H1 (cell line): ENCODE results near the gene APOA1. TPM values are rescaled to one million over a fixed set of nuclear protein-coding genes. Genes with fewer than 3 reads are reported as not detected.
A peak's percentile ranks its signal among the peaks of the same experiment; 100 is the strongest.

Experiments
- CTCF ChIA-PET: fragments of 300-600 bp; sonication (Branson Sonifier 250); formaldehyde crosslinking; loops from one replicate; lab custom pipeline; 2021; ENCODE audit not compliant: partially characterized antibody; lab: Charles Lee
- POLR2A ChIA-PET: fragments of 300-600 bp; sonication (Branson Sonifier 250); formaldehyde crosslinking; loops from one replicate; lab custom pipeline; 2021; ENCODE audit warnings: inconsistent platforms; ENCODE audit not compliant: partially characterized antibody; lab: Charles Lee
- DNase-seq, 2 experiments: peaks; one replicate each; pipeline versions ENCODE4 v3.0.0 to v3.0.0-alpha.2; 2010 to 2022; ENCODE audit warnings: low spot score in 2 of 2, low read depth in 1 of 2, mixed read lengths in 1 of 2
- FAIRE-seq: peaks from 2 replicates; lab custom pipeline; 2011; peaks lifted over from hg19 to GRCh38; lab: Jason Lieb, UNC
- H2AFZ ChIP-seq: 2 replicates; pipeline ENCODE4 v1.8.1; 2012; ENCODE audit warnings: low read length, inconsistent platforms
- H2AK5ac ChIP-seq: 2 replicates; pipeline ENCODE4 v1.6.1; 2013; ENCODE audit warnings: low read depth, low read length
- H2BK120ac ChIP-seq: replicated peaks from 2 replicates; pipeline ENCODE3; 2013; ENCODE audit warnings: low read depth, low read length, inconsistent platforms
- H2BK12ac ChIP-seq: 2 replicates; pipeline ENCODE4 v1.6.1; 2013; ENCODE audit warnings: low read depth, low read length
- H2BK15ac ChIP-seq: 2 replicates; pipeline ENCODE4 v1.6.1; 2013; ENCODE audit warnings: low read length
- H2BK20ac ChIP-seq: 2 replicates; pipeline ENCODE4 v1.6.1; 2013; ENCODE audit warnings: low read length
- H2BK5ac ChIP-seq: 2 replicates; pipeline ENCODE4 v1.6.1; 2013; ENCODE audit warnings: low read depth, low read length
- H3K14ac ChIP-seq: 2 replicates; pipeline ENCODE4 v1.6.1; 2013; ENCODE audit warnings: inconsistent platforms; ENCODE audit not compliant: insufficient read length
- H3K18ac ChIP-seq: 2 replicates; pipeline ENCODE4 v1.6.1; 2013; ENCODE audit warnings: low read length; ENCODE audit errors: extremely low read depth
- H3K23ac ChIP-seq: 2 replicates; pipeline ENCODE4 v1.6.1; 2013; ENCODE audit warnings: inconsistent platforms; ENCODE audit not compliant: insufficient read length
- H3K23me2 ChIP-seq: 2 replicates; pipeline ENCODE4 v1.6.1; 2013; ENCODE audit warnings: low read depth, low read length
- H3K27ac ChIP-seq: 2 replicates; pipeline ENCODE4 v1.6.1; 2011; ENCODE audit warnings: low read depth, low read length, inconsistent platforms
- H3K27me3 ChIP-seq, 4 experiments: replicated peaks in 1 of 4; 1 replicate in 1 of 4; 2 replicates in 3 of 4; pipeline versions ENCODE4 v1.6.1 to v1.8.1; 2011 to 2013; ENCODE audit warnings: low read length in 3 of 4, mild to moderate bottlenecking in 3 of 4, inconsistent platforms in 2 of 4, mixed read lengths in 2 of 4, moderate library complexity in 1 of 4; ENCODE audit not compliant: control insufficient read depth in 3 of 4, insufficient read depth in 3 of 4; ENCODE audit errors: extremely low read depth in 1 of 4
- H3K36me3 ChIP-seq, 4 experiments: 2 replicates each; pipeline versions ENCODE4 v1.6.1 to v1.8.1; 2011 to 2013; ENCODE audit warnings: mild to moderate bottlenecking in 4 of 4, low read length in 3 of 4, moderate library complexity in 2 of 4, control low read depth in 1 of 4, inconsistent platforms in 1 of 4; ENCODE audit not compliant: insufficient read depth in 4 of 4, control insufficient read depth in 2 of 4
- H3K4ac ChIP-seq: replicated peaks from 2 replicates; pipeline ENCODE3; 2013; ENCODE audit warnings: low read length, low read depth, mixed read lengths, inconsistent platforms; ENCODE audit not compliant: insufficient read length
- H3K4me1 ChIP-seq, 4 experiments: replicated peaks in 1 of 4; 1 replicate in 1 of 4; 2 replicates in 3 of 4; pipeline versions ENCODE4 v1.6.1 to v1.8.1; 2011 to 2013; ENCODE audit warnings: low read length in 3 of 4, inconsistent platforms in 2 of 4, mixed read lengths in 1 of 4; ENCODE audit not compliant: insufficient read depth in 4 of 4, control insufficient read depth in 3 of 4
- H3K4me2 ChIP-seq, 2 experiments: 2 replicates each; pipeline versions ENCODE4 v1.6.1 to v1.8.1; 2011 to 2013; ENCODE audit warnings: low read depth in 2 of 2, low read length in 2 of 2, control low read depth in 1 of 2, inconsistent platforms in 1 of 2, mild to moderate bottlenecking in 1 of 2; ENCODE audit not compliant: insufficient read depth in 1 of 2
- H3K4me3 ChIP-seq, 4 experiments: fragments of 200-600, 300-600 bp in 1 of 4; sonication (generic), shearing (Covaris generic), sonication (Bioruptor Twin) in 1 of 4; 2 replicates each; pipeline versions ENCODE4 v1.5.1 to v1.8.1; 2011 to 2016; ENCODE audit warnings: low read length in 4 of 4, low read depth in 3 of 4, control low read depth in 2 of 4, inconsistent platforms in 2 of 4, mild to moderate bottlenecking in 2 of 4, mixed read lengths in 1 of 4, moderate library complexity in 1 of 4; ENCODE audit not compliant: insufficient read depth in 2 of 4; ENCODE audit errors: extremely low read depth in 1 of 4
- H3K56ac ChIP-seq: replicated peaks from 2 replicates; pipeline ENCODE3; 2013; ENCODE audit warnings: low read depth, mild to moderate bottlenecking, mixed read lengths, low read length, inconsistent platforms; ENCODE audit not compliant: insufficient read length
- H3K79me1 ChIP-seq: 2 replicates; pipeline ENCODE4 v1.6.1; 2013; ENCODE audit warnings: low read depth, low read length, control low read depth
- H3K79me2 ChIP-seq, 2 experiments: 2 replicates each; pipeline versions ENCODE4 v1.6.1 to v1.8.1; 2012 to 2013; ENCODE audit warnings: low read length in 2 of 2, mild to moderate bottlenecking in 2 of 2, inconsistent platforms in 1 of 2; ENCODE audit not compliant: insufficient read depth in 2 of 2, control insufficient read depth in 1 of 2
- H3K9ac ChIP-seq, 4 experiments: replicated peaks in 1 of 4; 1 replicate in 1 of 4; 2 replicates in 3 of 4; pipeline versions ENCODE4 v1.6.1 to v1.8.1; 2011 to 2013; ENCODE audit warnings: low read depth in 3 of 4, low read length in 3 of 4, control low read depth in 2 of 4, mild to moderate bottlenecking in 2 of 4, moderate library complexity in 2 of 4, inconsistent platforms in 1 of 4; ENCODE audit errors: extremely low read depth in 1 of 4
- H3K9me3 ChIP-seq, 2 experiments: 2 replicates each; pipeline versions ENCODE4 v1.6.1 to v1.8.1; 2012 to 2013; ENCODE audit warnings: mild to moderate bottlenecking in 2 of 2, moderate library complexity in 2 of 2, control low read depth in 1 of 2, inconsistent platforms in 1 of 2, low read depth in 1 of 2, low read length in 1 of 2, mixed read lengths in 1 of 2; ENCODE audit not compliant: insufficient read depth in 2 of 2
- H4K20me1 ChIP-seq, 2 experiments: replicated peaks in 1 of 2; 2 replicates each; pipeline versions ENCODE3 to v1.8.1; 2011 to 2013; ENCODE audit warnings: inconsistent platforms in 2 of 2, low read length in 2 of 2, mild to moderate bottlenecking in 1 of 2; ENCODE audit not compliant: insufficient read depth in 2 of 2, control insufficient read depth in 1 of 2
- H4K5ac ChIP-seq: 2 replicates; pipeline ENCODE4 v1.6.1; 2013; ENCODE audit warnings: low read length, low read depth, mixed read lengths, inconsistent platforms; ENCODE audit not compliant: insufficient read length
- H4K8ac ChIP-seq: 2 replicates; pipeline ENCODE4 v1.8.0; 2013; ENCODE audit warnings: mild to moderate bottlenecking, moderate library complexity, low read length, inconsistent platforms; ENCODE audit not compliant: insufficient read depth; ENCODE audit errors: extremely low read depth
- H4K91ac ChIP-seq: replicated peaks from 2 replicates; pipeline ENCODE3; 2013; ENCODE audit warnings: low read length, mixed read lengths, inconsistent platforms; ENCODE audit not compliant: insufficient read length
- EZH2 ChIP-seq: fragments of 200-600 bp; sonication (generic); IDR thresholded peaks from 2 replicates; pipeline ENCODE4 v1.7.1; 2012; ENCODE audit warnings: low read depth, mild to moderate bottlenecking, moderate library complexity, low read length, inconsistent platforms; ENCODE audit not compliant: severe bottlenecking
- POLR2A ChIP-seq, 2 experiments: IDR thresholded peaks; 1 replicate in 1 of 2; 2 replicates in 1 of 2; pipeline ENCODE4 v1.6.1; 2011; ENCODE audit warnings: low read depth in 2 of 2, low read length in 2 of 2, mild to moderate bottlenecking in 2 of 2; ENCODE audit errors: control extremely low read depth in 1 of 2
- SP1 ChIP-seq: IDR thresholded peaks from 2 replicates; pipeline ENCODE4 v1.6.1; 2011; ENCODE audit warnings: low read depth, low read length
- WGBS, 2 experiments: shearing (Covaris generic) in 1 of 2; methylation state at CpG; one replicate each; pipeline versions ENCODE4 v1.1.6 to v1.1.7; 2013 to 2015; ENCODE audit warnings: low lambda C conversion rate in 2 of 2, mixed read lengths in 2 of 2, inconsistent platforms in 1 of 2, low coverage in 1 of 2, missing lambda C conversion rate in 1 of 2; ENCODE audit not compliant: insufficient replicate concordance in 2 of 2, insufficient coverage in 1 of 2, insufficient read length in 1 of 2; ENCODE audit errors: extremely low coverage in 1 of 2, missing lambda C conversion rate in 1 of 2; 5-methylcytosine and 5-hydroxymethylcytosine counted together
- polyA plus RNA-seq, 7 experiments: library from polyadenylated mRNA; depleted of rRNA in 3 of 7; stranded (reverse) in 5 of 7; unstranded in 2 of 7; fragments of >200 nt in 5 of 7; fragments of 200-250 nt in 2 of 7; gene quantifications; 1 replicate in 5 of 7; 2 replicates in 1 of 7; 4 replicates in 1 of 7; pipeline versions ENCODE4 v1.2.1 to v1.2.3, GENCODE V29; 2011 to 2013; ENCODE audit warnings: missing spikeins in 2 of 7, mixed read lengths in 2 of 7
- total RNA-seq: library from RNA; stranded (reverse); fragmentation: NEBNext Ultra II Directional; extraction: Animal tissue kit (Norgen Biotek cat#: 25700); gene quantifications from 2 replicates; pipeline ENCODE4 v1.2.1, GENCODE V29; 2021
- TF ChIP-seq, protein P1 (sequence below): IDR thresholded peaks from 2 replicates; pipeline ENCODE4 v1.6.1; 2011; ENCODE audit warnings: low read depth, mild to moderate bottlenecking, low read length; ENCODE audit not compliant: insufficient read depth

The APOA1 gene
- total and polyA plus RNA-seq, 2 of the 8 experiments (the other 6 are each of a cell fraction or from before 2014, with no cell fraction given): 0.80 TPM; not detected in 1

DNA sequence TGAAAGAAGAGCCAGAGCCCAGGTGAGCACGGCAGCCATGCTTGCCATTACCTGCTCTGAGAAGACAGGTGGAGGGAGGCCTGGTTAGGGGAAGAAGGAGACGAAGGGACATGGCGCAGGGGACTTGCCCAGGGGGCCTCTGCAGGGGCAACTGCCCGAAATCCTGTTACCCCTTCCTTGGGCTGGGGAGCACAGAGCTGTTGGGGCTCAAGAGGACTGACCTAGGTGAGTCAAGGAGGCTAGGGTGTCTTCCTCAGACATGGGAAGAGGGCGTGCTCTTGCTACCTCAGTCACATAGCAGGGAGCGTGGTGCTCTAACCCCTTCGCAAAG lies 45.6 kb downstream of the APOA1 start, which contains the start of gene APOA5:
APOA5 (minus strand) TSS at position 67 of the 331 bp plus-strand sequence; CDS start at position 48, 19 bp downstream.
- ChIA-PET CTCF (interaction anchor here (0.6 to 12.1 kb wide), 32 partner anchors 9 to 435 kb away, joined by 3 to 237 read pairs (median 4); partner anchors contain the start of genes APOA1, APOA4 and APOC3), POLR2A (interaction anchor here (2.4 to 6.0 kb wide), 3 partner anchors 19 to 44 kb away, joined by 12 to 29 read pairs (median 16); partner anchors contain the start of gene BUD13)
- Histone ChIP-seq H2AK5ac (no peak within 1 kb of the TSS), H4K20me1 (no peaks in the 10 kb centered on the region), H2AFZ (peak within 1 kb of the TSS; percentile 95), H4K5ac (peak within 1 kb of the TSS; percentile 16), H4K8ac (peak within 1 kb of the TSS; percentile 87), H3K79me2 (peaks cover 0 to 9% of the 10 kb centered on the region in 2 experiments; a peak in 2 of 4 replicates), H3K27ac (no peak within 1 kb of the TSS), H3K23me2 (peaks cover 11% of the 10 kb centered on the region), H3K36me3 (no peaks in the 10 kb centered on the region), H3K79me1 (0 out of 2 replicates have a peak, but pooled peaks cover 2% of the 10 kb centered on the region), H3K56ac (no peak within 1 kb of the TSS), H3K27me3 (peaks cover 0 to 11% (median 3%) of the 10 kb centered on the region in 4 experiments; a peak in 4 of 7 replicates), H4K91ac (peak within 1 kb of the TSS; percentile 48), H3K4me2 (peak within 1 kb of the TSS in 1 of 2 experiments; percentile 54; a peak in 3 of 4 replicates), H3K9me3 (no peaks in the 10 kb centered on the region), H3K23ac (no peak within 1 kb of the TSS), H2BK12ac (peak within 1 kb of the TSS; percentile 71; the same call in 1 of the 2 replicates), H2BK20ac (peak within 1 kb of the TSS; percentile 77; the same call in 1 of the 2 replicates), H2BK15ac (peak within 1 kb of the TSS; percentile 97), H2BK120ac (no peak within 1 kb of the TSS), H3K4me3 (no peak within 1 kb of the TSS), H3K14ac (no peak within 1 kb of the TSS), H3K4me1 (peaks cover 4 to 11% (median 7%) of the 10 kb centered on the region in 4 experiments), H3K18ac (peak within 1 kb of the TSS; percentile 86), H3K4ac (no peak within 1 kb of the TSS), H2BK5ac (peak within 1 kb of the TSS; percentile 18; the same call in 1 of the 2 replicates), H3K9ac (no peak within 1 kb of the TSS)
- TF ChIP-seq, protein P1, sequence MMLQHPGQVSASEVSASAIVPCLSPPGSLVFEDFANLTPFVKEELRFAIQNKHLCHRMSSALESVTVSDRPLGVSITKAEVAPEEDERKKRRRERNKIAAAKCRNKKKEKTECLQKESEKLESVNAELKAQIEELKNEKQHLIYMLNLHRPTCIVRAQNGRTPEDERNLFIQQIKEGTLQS: no peak
- TF ChIP-seq SP1 (no peak), POLR2A (IDR thresholded peaks at IDR 0.05; ENCODE audit: control extremely low read depth in 1 of 2, low read depth in 2 of 2, low read length in 2 of 2) (no peak), EZH2 (peak; percentile 1)
- 82% methylated on average over 7 of the region's 7 CpGs; no CpG with 5 or more reads in 1 of the 2 experiments for WGBS, 2 experiments
- DNase-seq: no peak
- FAIRE-seq: no peak
